ENCODE data around the gene NTNG2. TPM values are rescaled to one million over a fixed set of nuclear protein-coding genes. Genes with fewer than 3 reads are reported as not detected.
A peak's percentile ranks its signal among the peaks of the same experiment; 100 is the strongest.

The NTNG2 gene
- total and polyA plus RNA-seq, 2 of the 13 experiments (the other 11 are each of a cell fraction or from before 2014, with no cell fraction given) = 0.02 to 0.36 TPM

DNA sequence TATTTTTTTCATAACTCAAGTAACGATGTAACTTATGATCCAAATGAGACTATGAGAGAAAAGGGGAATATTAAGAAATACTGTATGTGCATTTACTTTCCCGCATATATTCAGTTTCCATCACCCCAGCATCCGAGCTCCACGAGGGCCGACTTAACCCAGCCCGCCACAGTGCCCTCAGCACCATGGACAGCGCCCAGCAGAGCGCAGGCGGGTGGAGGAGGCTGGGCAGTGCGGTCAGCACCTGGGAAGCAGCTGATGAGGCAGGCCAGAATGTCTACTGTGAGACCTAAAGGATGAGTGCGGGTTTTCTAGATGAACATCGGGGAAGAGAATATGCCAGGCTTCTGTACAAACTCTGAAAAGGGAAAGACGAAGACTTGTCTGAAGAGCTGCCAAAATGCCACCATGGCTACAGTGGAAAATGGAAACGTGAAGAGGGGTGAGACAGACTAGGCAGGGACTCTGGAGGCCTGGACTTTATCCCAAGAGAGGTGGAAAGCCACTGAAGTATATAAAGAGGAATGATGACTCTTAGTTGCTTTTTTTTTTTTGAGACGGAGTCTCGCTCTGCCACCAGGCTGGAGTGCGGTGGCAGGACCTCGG, 47.7 kb upstream of the NTNG2 start (continued):
- TF ChIP-seq KLF16 (CRISPR knock-in tag; IDR thresholded peaks at IDR 0.05) = peak in 1 of 2 experiments; percentile 99; a peak in 2 of 4 replicates
- TF ChIP-seq SALL2 (CRISPR knock-in tag; IDR thresholded peaks at IDR 0.05) = peak; percentile 82; the same call in 1 of the 2 replicates
- TF ChIP-seq, protein P1, sequence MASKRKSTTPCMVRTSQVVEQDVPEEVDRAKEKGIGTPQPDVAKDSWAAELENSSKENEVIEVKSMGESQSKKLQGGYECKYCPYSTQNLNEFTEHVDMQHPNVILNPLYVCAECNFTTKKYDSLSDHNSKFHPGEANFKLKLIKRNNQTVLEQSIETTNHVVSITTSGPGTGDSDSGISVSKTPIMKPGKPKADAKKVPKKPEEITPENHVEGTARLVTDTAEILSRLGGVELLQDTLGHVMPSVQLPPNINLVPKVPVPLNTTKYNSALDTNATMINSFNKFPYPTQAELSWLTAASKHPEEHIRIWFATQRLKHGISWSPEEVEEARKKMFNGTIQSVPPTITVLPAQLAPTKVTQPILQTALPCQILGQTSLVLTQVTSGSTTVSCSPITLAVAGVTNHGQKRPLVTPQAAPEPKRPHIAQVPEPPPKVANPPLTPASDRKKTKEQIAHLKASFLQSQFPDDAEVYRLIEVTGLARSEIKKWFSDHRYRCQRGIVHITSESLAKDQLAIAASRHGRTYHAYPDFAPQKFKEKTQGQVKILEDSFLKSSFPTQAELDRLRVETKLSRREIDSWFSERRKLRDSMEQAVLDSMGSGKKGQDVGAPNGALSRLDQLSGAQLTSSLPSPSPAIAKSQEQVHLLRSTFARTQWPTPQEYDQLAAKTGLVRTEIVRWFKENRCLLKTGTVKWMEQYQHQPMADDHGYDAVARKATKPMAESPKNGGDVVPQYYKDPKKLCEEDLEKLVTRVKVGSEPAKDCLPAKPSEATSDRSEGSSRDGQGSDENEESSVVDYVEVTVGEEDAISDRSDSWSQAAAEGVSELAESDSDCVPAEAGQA (IDR thresholded peaks at IDR 0.05; ENCODE audit: low read depth) = no peak
- TF ChIP-seq, protein P1 (CRISPR knock-in tag; IDR thresholded peaks at IDR 0.05; ENCODE audit: borderline replicate concordance) = peak; percentile 98
- TF ChIP-seq HNRNPK (IDR thresholded peaks at IDR 0.05; ENCODE audit: low read depth, low read length, poor library complexity, severe bottlenecking) = no peak
- TF ChIP-seq, protein P2, sequence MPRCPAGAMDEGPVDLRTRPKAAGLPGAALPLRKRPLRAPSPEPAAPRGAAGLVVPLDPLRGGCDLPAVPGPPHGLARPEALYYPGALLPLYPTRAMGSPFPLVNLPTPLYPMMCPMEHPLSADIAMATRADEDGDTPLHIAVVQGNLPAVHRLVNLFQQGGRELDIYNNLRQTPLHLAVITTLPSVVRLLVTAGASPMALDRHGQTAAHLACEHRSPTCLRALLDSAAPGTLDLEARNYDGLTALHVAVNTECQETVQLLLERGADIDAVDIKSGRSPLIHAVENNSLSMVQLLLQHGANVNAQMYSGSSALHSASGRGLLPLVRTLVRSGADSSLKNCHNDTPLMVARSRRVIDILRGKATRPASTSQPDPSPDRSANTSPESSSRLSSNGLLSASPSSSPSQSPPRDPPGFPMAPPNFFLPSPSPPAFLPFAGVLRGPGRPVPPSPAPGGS (CRISPR knock-in tag; IDR thresholded peaks at IDR 0.05) = peak; percentile 93
- TF ChIP-seq ZSCAN22 (CRISPR knock-in tag; IDR thresholded peaks at IDR 0.05) = peak; percentile 32; the same call in 1 of the 2 replicates
- no peak for TF ChIP-seq LCORL (IDR thresholded peaks at IDR 0.05)
- no peak for TF ChIP-seq LCORL (CRISPR knock-in tag; IDR thresholded peaks at IDR 0.05)
- TF ChIP-seq MATR3 (CRISPR knock-in tag; IDR thresholded peaks at IDR 0.05) = no peak
- peak; percentile 97 for TF ChIP-seq ZNF124 (CRISPR knock-in tag; IDR thresholded peaks at IDR 0.05)
- TF ChIP-seq KIAA2018 (CRISPR knock-in tag; IDR thresholded peaks at IDR 0.05; ENCODE audit: borderline replicate concordance) = no peak
- peak; percentile 97 for TF ChIP-seq JARID2 (CRISPR knock-in tag; IDR thresholded peaks at IDR 0.05; ENCODE audit: insufficient replicate concordance)
- peak; percentile 96 for TF ChIP-seq ZNF780A (CRISPR knock-in tag; IDR thresholded peaks at IDR 0.05)

All from HepG2 (cell line).